H54 (cell line): ENCODE results near the gene PUM1.

Experiments used
- DNase-seq: peaks from one replicate; pipeline ENCODE4 v3.0.0; 2011; ENCODE audit warnings: low spot score, mixed read lengths; ENCODE audit not compliant: insufficient read length
- FAIRE-seq: peaks from 3 replicates; lab custom pipeline; 2011; peaks lifted over from hg19 to GRCh38; lab: Jason Lieb, UNC
- POLR2A ChIP-seq: IDR thresholded peaks from 2 replicates; pipeline ENCODE4 v1.6.1; 2011; ENCODE audit warnings: low read depth, mild to moderate bottlenecking, low read length

Gene PUM1

DNA sequence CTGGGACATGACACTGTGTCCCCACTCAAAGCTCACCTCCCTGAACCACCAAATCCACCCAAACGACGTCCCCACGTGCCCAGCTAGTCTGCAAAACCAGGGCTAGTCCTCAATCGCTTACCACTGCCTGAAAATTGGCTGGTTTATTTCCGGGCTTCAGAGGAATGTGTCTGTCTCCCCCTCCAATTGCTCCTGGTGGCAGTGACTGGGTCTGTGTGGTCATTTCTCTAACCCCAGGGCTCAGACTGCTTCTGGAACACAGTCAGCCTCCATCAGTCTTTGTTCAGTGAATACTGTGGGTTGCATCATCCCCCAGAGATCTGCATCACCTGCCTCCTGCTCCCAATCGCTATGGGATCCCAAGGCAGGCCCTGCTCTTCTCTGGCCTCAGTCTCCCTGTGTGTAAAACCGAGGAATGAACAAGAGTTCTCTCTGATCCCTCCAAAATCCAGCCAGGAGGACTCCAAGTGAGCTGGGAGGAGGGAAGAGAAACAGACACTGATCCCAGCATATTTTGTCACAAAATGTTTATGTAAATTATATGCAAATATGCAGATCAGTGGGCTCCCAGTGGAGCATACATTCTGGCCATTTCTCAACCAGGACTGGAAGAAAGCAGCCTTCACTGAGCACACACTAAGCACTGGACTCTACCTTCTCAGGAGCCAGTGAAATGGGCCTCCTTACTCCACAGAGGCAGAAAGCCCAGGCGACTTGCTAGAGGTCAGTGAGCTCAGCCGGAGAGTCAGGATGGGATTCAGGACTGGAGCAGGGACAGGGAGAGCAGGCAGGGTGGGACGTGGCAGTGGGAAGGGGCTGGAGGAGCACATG is 177.8 kb downstream of the PUM1 start:
- no peak for FAIRE-seq
- no peak for DNase-seq
- TF ChIP-seq POLR2A = no peak

DNA sequence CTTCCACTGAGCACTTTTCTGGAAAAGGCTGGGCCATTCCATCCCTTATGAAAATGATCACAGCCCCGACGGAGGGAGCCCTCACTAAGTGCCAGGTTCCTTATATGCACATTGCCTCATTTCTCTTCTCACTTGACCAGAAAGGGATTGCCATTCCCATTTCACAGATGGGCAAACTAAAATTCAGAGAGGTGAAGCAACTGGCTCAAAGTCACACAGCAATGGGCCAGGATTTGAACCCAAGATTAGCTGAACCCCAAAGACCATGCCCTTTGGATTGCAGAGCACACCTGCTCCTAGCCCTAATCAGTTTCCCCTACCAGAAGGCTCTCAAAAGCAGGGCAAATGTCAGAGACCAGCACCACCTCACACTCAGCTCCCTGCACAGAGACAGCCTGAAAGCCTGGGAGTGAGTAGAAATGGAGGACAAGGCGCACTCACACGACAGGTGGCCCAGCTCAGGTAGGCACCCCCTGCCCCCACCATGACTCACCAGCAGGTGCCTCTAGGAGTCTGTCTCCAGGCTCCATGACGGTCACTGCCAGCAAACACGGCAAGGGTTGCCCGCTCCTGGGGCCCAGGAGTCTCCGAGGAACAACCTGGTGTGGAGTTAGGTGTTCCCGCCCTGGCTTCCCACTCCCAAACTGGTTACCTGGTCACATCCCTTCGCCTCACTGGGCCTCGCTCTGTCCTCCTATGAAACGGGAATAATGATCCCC is 178.6 kb downstream of the PUM1 start:
- FAIRE-seq = no peak
- DNase-seq = no peak
- no peak for TF ChIP-seq POLR2A

DNA sequence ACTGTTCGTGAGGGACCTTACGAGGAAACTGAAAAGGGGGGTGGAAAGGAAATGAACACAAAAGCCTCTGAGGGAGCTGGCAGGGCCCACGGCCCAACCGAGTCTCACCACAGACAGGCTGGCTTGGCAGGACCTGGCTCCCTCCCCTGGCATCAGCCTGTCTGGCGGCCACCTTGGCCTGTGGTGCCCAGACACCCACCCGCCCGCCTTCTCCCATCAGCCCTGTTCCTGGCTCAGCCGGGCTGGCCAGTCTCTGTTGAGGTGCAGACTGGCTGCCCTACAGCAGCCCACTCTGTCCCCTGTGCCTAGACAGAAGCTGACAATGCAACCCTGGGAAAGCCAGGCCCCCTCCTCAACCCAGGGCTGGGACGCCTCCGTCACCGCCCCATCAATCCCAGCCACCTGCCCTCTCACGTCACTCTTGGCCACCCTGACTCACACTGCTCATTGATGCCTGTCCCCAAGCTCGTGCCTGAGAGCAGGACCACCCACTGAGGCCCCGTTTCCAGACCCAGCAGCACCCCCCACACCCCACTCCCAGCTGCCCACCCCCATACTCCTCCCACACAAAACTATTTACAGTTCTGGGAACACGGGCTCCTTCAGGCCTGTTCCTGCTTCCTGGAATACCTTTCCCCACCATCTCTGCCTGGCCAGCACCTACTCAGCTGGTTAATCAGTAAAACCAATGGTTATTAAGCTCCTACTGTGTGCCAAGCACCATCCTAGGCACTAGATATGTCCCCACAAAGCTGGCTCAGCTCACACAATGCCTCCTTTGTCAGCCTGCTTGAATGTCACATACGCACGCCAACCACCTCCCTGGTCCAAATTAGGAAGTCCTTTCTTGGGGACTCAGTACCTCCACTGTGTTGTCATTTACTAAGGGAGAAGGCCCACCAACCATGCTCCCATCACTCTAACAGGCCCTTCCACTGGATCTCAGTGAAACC is 179.7 kb downstream of the PUM1 start:
- FAIRE-seq (no peak), DNase-seq (no peak)
- TF ChIP-seq POLR2A = no peak

GRCh38 chr1:30884723-30885122 is 180.8 kb downstream of the PUM1 start:
- DNase-seq = no peak
- TF ChIP-seq POLR2A = no peak
- no peak for FAIRE-seq

- no peak for DNase-seq
- no peak for TF ChIP-seq POLR2A
- no peak for FAIRE-seq
Observed at GRCh38 chr1:30883389-30884172, 181.9 kb downstream of the PUM1 start.

- TF ChIP-seq POLR2A = no peak
- DNase-seq = no peak
- no peak for FAIRE-seq
Observed at GRCh38 chr1:30882678-30883388, 182.7 kb downstream of the PUM1 start.
